WTC11 (cell line): ENCODE measurements around the gene HPS5. TPM values are rescaled to one million over a fixed set of nuclear protein-coding genes. Genes with fewer than 3 reads are reported as not detected.

Experiments used
- ATAC-seq: fragments of 200-7000 bp; cut with Tn5 transposase; 2 replicates; pipeline ENCODE4 v1.10.0; 2021; ENCODE audit warnings: mild to moderate bottlenecking, moderate library complexity
- CTCF ChIA-PET: fragments of 300-600 bp; sonication (Branson Sonifier 250); formaldehyde crosslinking; loops from one replicate; lab custom pipeline; 2021; ENCODE audit warnings: antibody characterized with exemption; lab: Charles Lee
- POLR2A ChIA-PET: fragments of 350-600 bp; sonication (Branson Sonifier 250); formaldehyde crosslinking; loops from one replicate; lab custom pipeline; 2021; ENCODE audit warnings: antibody characterized with exemption; lab: Charles Lee
- DNase-seq: peaks from one replicate; pipeline ENCODE4 v3.0.0; 2021; ENCODE audit warnings: low spot score
- H3K27ac Mint-ChIP-seq: 2 replicates; pipeline ENCODE4 v1.8.0; 2021; ENCODE audit warnings: mixed read lengths
- H3K27me3 Mint-ChIP-seq: 2 replicates; pipeline ENCODE4 v1.8.0; 2021; ENCODE audit warnings: low read depth, mild to moderate bottlenecking, moderate library complexity, mixed read lengths
- H3K36me3 Mint-ChIP-seq: 2 replicates; pipeline ENCODE4 v1.8.0; 2021; ENCODE audit warnings: mixed read lengths
- H3K4me1 Mint-ChIP-seq: 2 replicates; pipeline ENCODE4 v1.8.0; 2022; ENCODE audit warnings: mixed read lengths
- H3K4me3 Mint-ChIP-seq: 2 replicates; pipeline ENCODE4 v1.8.0; 2021; ENCODE audit warnings: mild to moderate bottlenecking, moderate library complexity, mixed read lengths
- H3K9me3 Mint-ChIP-seq: 2 replicates; pipeline ENCODE4 v1.8.0; 2021; ENCODE audit warnings: mixed read lengths
- AFF4 ChIP-seq: sonication (generic); formaldehyde crosslinking; IDR thresholded peaks from 2 replicates; pipeline ENCODE4 v1.8.1; 2023; ENCODE audit warnings: mild to moderate bottlenecking, missing genetic modification reagents, borderline replicate concordance
- ARID4B ChIP-seq: sonication (generic); formaldehyde crosslinking; IDR thresholded peaks from 2 replicates; pipeline ENCODE4 v1.8.0; 2023; ENCODE audit warnings: missing genetic modification reagents, mild to moderate bottlenecking, borderline replicate concordance
- ATF2 ChIP-seq: sonication (generic); formaldehyde crosslinking; IDR thresholded peaks from 2 replicates; pipeline ENCODE4 v1.8.1; 2022; ENCODE audit warnings: low read depth, missing genetic modification reagents, borderline replicate concordance
- ATF3 ChIP-seq: sonication (generic); formaldehyde crosslinking; conservative IDR thresholded peaks from 2 replicates; pipeline ENCODE4 v1.8.1; 2022; ENCODE audit warnings: mild to moderate bottlenecking, missing genetic modification reagents
- ATF6 ChIP-seq: sonication (generic); formaldehyde crosslinking; IDR thresholded peaks from 2 replicates; pipeline ENCODE4 v1.8.1; 2023; ENCODE audit warnings: mild to moderate bottlenecking, missing genetic modification reagents
- ELF4 ChIP-seq: sonication (generic); formaldehyde crosslinking; IDR thresholded peaks from 2 replicates; pipeline ENCODE4 v1.8.1; 2022; ENCODE audit warnings: low read depth, mild to moderate bottlenecking, moderate library complexity, missing genetic modification reagents
- FOXP1 ChIP-seq: sonication (generic); formaldehyde crosslinking; IDR thresholded peaks from 2 replicates; pipeline ENCODE4 v1.8.0; 2022; ENCODE audit warnings: missing genetic modification reagents, mild to moderate bottlenecking, moderate library complexity, borderline replicate concordance
- FOXP4 ChIP-seq: sonication (generic); formaldehyde crosslinking; IDR thresholded peaks from 2 replicates; pipeline ENCODE4 v1.8.0; 2022; ENCODE audit warnings: mild to moderate bottlenecking, missing genetic modification reagents
- MLX ChIP-seq: sonication (generic); formaldehyde crosslinking; IDR thresholded peaks from 2 replicates; pipeline ENCODE4 v1.8.1; 2023; ENCODE audit warnings: mild to moderate bottlenecking, missing genetic modification reagents, moderate library complexity
- MXD4 ChIP-seq: fragments of 250-450 bp; sonication (Bioruptor Pico); IDR thresholded peaks from 2 replicates; pipeline ENCODE4 v1.8.0; 2021; ENCODE audit warnings: mild to moderate bottlenecking, moderate library complexity, borderline replicate concordance
- NFE2L1 ChIP-seq: sonication (generic); formaldehyde crosslinking; IDR thresholded peaks from 2 replicates; pipeline ENCODE4 v1.8.1; 2023; ENCODE audit warnings: missing genetic modification reagents
- RELA ChIP-seq: sonication (generic); formaldehyde crosslinking; IDR thresholded peaks from 2 replicates; pipeline ENCODE4 v1.8.1; 2022; ENCODE audit warnings: missing genetic modification reagents, mild to moderate bottlenecking, borderline replicate concordance
- SOX15 ChIP-seq: fragments of 250-450 bp; sonication (Bioruptor Pico); IDR thresholded peaks from 2 replicates; pipeline ENCODE4 v1.9.0; 2021; ENCODE audit warnings: mild to moderate bottlenecking
- TP53 ChIP-seq: sonication (generic); formaldehyde crosslinking; IDR thresholded peaks from 2 replicates; pipeline ENCODE4 v1.8.1; 2023; ENCODE audit warnings: mild to moderate bottlenecking, missing genetic modification reagents
- ZNF232 ChIP-seq: sonication (generic); formaldehyde crosslinking; IDR thresholded peaks from 2 replicates; pipeline ENCODE4 v1.8.0; 2022; ENCODE audit warnings: mild to moderate bottlenecking, missing genetic modification reagents
- ZNF317 ChIP-seq: sonication (generic); formaldehyde crosslinking; IDR thresholded peaks from 2 replicates; pipeline ENCODE4 v1.8.1; 2023; ENCODE audit warnings: low read depth, mild to moderate bottlenecking, moderate library complexity, missing genetic modification reagents, borderline replicate concordance
- ZNF423 ChIP-seq: fragments of 250-450 bp; sonication (Bioruptor Pico); IDR thresholded peaks from 2 replicates; pipeline ENCODE4 v2.1.2; 2022; ENCODE audit warnings: mild to moderate bottlenecking, moderate library complexity
- ZNF671 ChIP-seq: fragments of 250-450 bp; sonication (Bioruptor Pico); IDR thresholded peaks from 2 replicates; pipeline ENCODE4 v1.8.0; 2021; ENCODE audit warnings: mild to moderate bottlenecking
- ZSCAN18 ChIP-seq: fragments of 250-450 bp; sonication (Bioruptor Pico); IDR thresholded peaks from 2 replicates; pipeline ENCODE4 v2.1.2; 2022; ENCODE audit warnings: mild to moderate bottlenecking, moderate library complexity
- total RNA-seq: library from RNA; stranded (reverse); gene quantifications from 3 replicates; pipeline ENCODE4 v1.2.3, GENCODE V29; 2021

The HPS5 gene
- total RNA-seq, 1 experiment from 2014 or later: 14.9 TPM

- peaks cover 22% of the 10 kb centered on the region for H3K36me3 Mint-ChIP-seq
- no peak overlapping the region for H3K27ac Mint-ChIP-seq
- no peak for DNase-seq
- POLR2A ChIA-PET: no interaction called here
- H3K4me3 Mint-ChIP-seq: no peak overlapping the region
- no peaks in the 10 kb centered on the region for H3K27me3 Mint-ChIP-seq
- H3K4me1 Mint-ChIP-seq: no peaks in the 10 kb centered on the region
- H3K9me3 Mint-ChIP-seq: no peaks in the 10 kb centered on the region
- no peak for ATAC-seq
- no peak for TF ChIP-seq ZNF671 (CRISPR knock-in tag)
- TF ChIP-seq SOX15 (CRISPR knock-in tag): no peak
- no peak for TF ChIP-seq ZNF423 (CRISPR knock-in tag)
- no peak for TF ChIP-seq MLX
- TF ChIP-seq TP53 (CRISPR knock-in tag): no peak
- no peak for TF ChIP-seq ZSCAN18 (CRISPR knock-in tag)
- TF ChIP-seq AFF4 (CRISPR knock-in tag): no peak
- no peak for TF ChIP-seq RELA
- no peak for TF ChIP-seq ATF2 (CRISPR knock-in tag)
- no peak for TF ChIP-seq ATF3 (CRISPR knock-in tag)
- no peak for TF ChIP-seq FOXP4 (CRISPR knock-in tag)
- no peak for TF ChIP-seq FOXP1
- no peak for TF ChIP-seq ARID4B (CRISPR knock-in tag)
- no peak for TF ChIP-seq MXD4 (CRISPR knock-in tag)
- no peak for TF ChIP-seq ZNF317 (CRISPR knock-in tag)
- TF ChIP-seq ELF4 (CRISPR knock-in tag): no peak
- TF ChIP-seq NFE2L1 (CRISPR knock-in tag): no peak
- no peak for TF ChIP-seq ATF6 (CRISPR knock-in tag)
- TF ChIP-seq ZNF232 (CRISPR knock-in tag): no peak
- CTCF ChIA-PET: no interaction called here
Observed at GRCh38 chr11:18367431-18367830, 45.5 kb upstream of the HPS5 start.
